ENCODE measurements around the gene PLET1. TPM values are rescaled to one million over a fixed set of nuclear protein-coding genes. Genes with fewer than 3 reads are reported as not detected.

PLET1 gene
- total RNA-seq, 1 donor from 2014 or later: not detected

GRCh38 chr11:112291191-112291590 is 30.5 kb upstream of the PLET1 start:
- ATAC-seq (no peak), DNase-seq (no peak)
- Histone ChIP-seq H3K27me3 (ENCODE audit: low read depth) (no peaks in the 10 kb centered on the region), H3K27ac (no peak overlapping the region), H3K4me1 (peaks cover 26% of the 10 kb centered on the region), H3K4me3 (no peak overlapping the region), H3K36me3 (no peaks in the 10 kb centered on the region), H3K9me3 (no peaks in the 10 kb centered on the region)
- intact Hi-C loops (cut with DNase I): no loop called here
- TF ChIP-seq CTCF (IDR thresholded peaks at IDR 0.05): no peak

- intact Hi-C loops (cut with DNase I): no loop called here
- peak overlapping the region; percentile 66 for H3K27ac ChIP-seq
- peak in 1 of 2 donors; percentile 14 for ATAC-seq
- H3K4me1 ChIP-seq: peaks cover 26% of the 10 kb centered on the region
- H3K9me3 ChIP-seq: no peaks in the 10 kb centered on the region
- DNase-seq: no peak
- TF ChIP-seq CTCF (IDR thresholded peaks at IDR 0.05): no peak
- no peaks in the 10 kb centered on the region for H3K36me3 ChIP-seq
- peak overlapping the region; percentile 67 for H3K4me3 ChIP-seq
- no peaks in the 10 kb centered on the region for H3K27me3 ChIP-seq (ENCODE audit: low read depth)
Observed at GRCh38 chr11:112290493-112290850, 29.8 kb upstream of the PLET1 start.

GRCh38 chr11:112289588-112290492 is 29.2 kb upstream of the PLET1 start:
- peak overlapping the region; percentile 66 for H3K27ac ChIP-seq
- no peaks in the 10 kb centered on the region for H3K36me3 ChIP-seq
- DNase-seq (peak; percentile 91), ATAC-seq (peak; percentile 98)
- H3K4me3 ChIP-seq: peak overlapping the region; percentile 67
- intact Hi-C loops (cut with DNase I): no loop called here
- no peaks in the 10 kb centered on the region for H3K27me3 ChIP-seq (ENCODE audit: low read depth)
- H3K9me3 ChIP-seq: no peaks in the 10 kb centered on the region
- TF ChIP-seq CTCF (IDR thresholded peaks at IDR 0.05): peak; percentile 95
- H3K4me1 ChIP-seq: peaks cover 26% of the 10 kb centered on the region

GRCh38 chr11:112288021-112288420 is 27.4 kb upstream of the PLET1 start:
- Histone ChIP-seq H3K36me3 (no peaks in the 10 kb centered on the region), H3K27ac (no peak overlapping the region), H3K27me3 (ENCODE audit: low read depth) (no peaks in the 10 kb centered on the region), H3K4me1 (peaks cover 16% of the 10 kb centered on the region), H3K9me3 (no peaks in the 10 kb centered on the region), H3K4me3 (no peak overlapping the region)
- ATAC-seq (no peak), DNase-seq (no peak)
- intact Hi-C loops (cut with DNase I): no loop called here
- no peak for TF ChIP-seq CTCF (IDR thresholded peaks at IDR 0.05)

GRCh38 chr11:112285841-112286311 is 25.2 kb upstream of the PLET1 start:
- H3K27ac ChIP-seq: no peak overlapping the region
- H3K4me1 ChIP-seq: peaks cover 13% of the 10 kb centered on the region
- DNase-seq (no peak), ATAC-seq (no peak)
- intact Hi-C loops (cut with DNase I): no loop called here
- H3K4me3 ChIP-seq: no peak overlapping the region
- no peaks in the 10 kb centered on the region for H3K9me3 ChIP-seq
- no peaks in the 10 kb centered on the region for H3K27me3 ChIP-seq (ENCODE audit: low read depth)
- TF ChIP-seq CTCF (IDR thresholded peaks at IDR 0.05): no peak
- H3K36me3 ChIP-seq: no peaks in the 10 kb centered on the region
